Measurements from ENCODE around the gene PDLIM1.
"Not testable (repeated sequence)": the region's sequence is repeated elsewhere in the genome, so short reads cannot be mapped to it uniquely, and the experiment has no call there.

Gene PDLIM1

GRCh38 chr10:95221124-95221523 is 69.7 kb downstream of the PDLIM1 start:
- H3K27ac ChIP-seq = no peak overlapping the region
- H3K9me3 ChIP-seq (replicated peaks in 1 of 11) = peaks cover 0 to 17% (median 5%) of the 10 kb centered on the region in 11 experiments; a peak in 11 of 22 replicates
- no peak overlapping the region for H3K4me2 ChIP-seq
- H3K4me3 ChIP-seq = no peak overlapping the region
- H3K27me3 ChIP-seq = no peaks in the 10 kb centered on the region
- TF ChIP-seq Cebpa-rat (IDR thresholded peaks at IDR 0.05) = no peak
- no peaks in the 10 kb centered on the region for H3K36me3 ChIP-seq
- H3K4me1 ChIP-seq = no peaks in the 10 kb centered on the region
- no peaks in the 10 kb centered on the region for H4K20me1 ChIP-seq
- H3K9ac ChIP-seq = no peak overlapping the region

- no peak overlapping the region for H3K9ac ChIP-seq
- TF ChIP-seq Cebpa-rat (IDR thresholded peaks at IDR 0.05) = no peak
- H3K36me3 ChIP-seq = no peaks in the 10 kb centered on the region
- H3K27ac ChIP-seq = no peak overlapping the region
- H4K20me1 ChIP-seq = no peaks in the 10 kb centered on the region
- H3K4me3 ChIP-seq = no peak overlapping the region
- no peaks in the 10 kb centered on the region for H3K27me3 ChIP-seq
- peaks cover 0 to 17% (median 5%) of the 10 kb centered on the region in 11 experiments; a peak in 11 of 22 replicates for H3K9me3 ChIP-seq (replicated peaks in 1 of 11)
- no peak overlapping the region for H3K4me2 ChIP-seq
- no peaks in the 10 kb centered on the region for H3K4me1 ChIP-seq
These were observed 70.3 kb downstream of the PDLIM1 start for GRCh38 chr10:95220539-95220938.

GRCh38 chr10:95217476-95217875 is 73.3 kb downstream of the PDLIM1 start:
- no peaks in the 10 kb centered on the region for H3K27me3 ChIP-seq
- no peak overlapping the region for H3K4me2 ChIP-seq
- H3K4me3 ChIP-seq = no peak overlapping the region
- no peak for TF ChIP-seq Cebpa-rat (IDR thresholded peaks at IDR 0.05)
- no peak overlapping the region for H3K27ac ChIP-seq
- no peaks in the 10 kb centered on the region for H3K4me1 ChIP-seq
- peaks cover 0 to 17% (median 5%) of the 10 kb centered on the region in 11 experiments; a peak in 11 of 22 replicates for H3K9me3 ChIP-seq (replicated peaks in 1 of 11)
- H4K20me1 ChIP-seq = no peaks in the 10 kb centered on the region
- no peaks in the 10 kb centered on the region for H3K36me3 ChIP-seq
- H3K9ac ChIP-seq = no peak overlapping the region

GRCh38 chr10:95214793-95215192 is 76.0 kb downstream of the PDLIM1 start:
- no peaks in the 10 kb centered on the region for H3K27me3 ChIP-seq
- no peaks in the 10 kb centered on the region for H4K20me1 ChIP-seq
- no peak overlapping the region for H3K4me3 ChIP-seq
- H3K4me1 ChIP-seq = no peaks in the 10 kb centered on the region
- no peaks in the 10 kb centered on the region for H3K36me3 ChIP-seq
- 0 out of 22 replicates have a peak overlapping the region, but pooled peaks of 1 of the 11 experiments have one; percentile 4 for H3K4me2 ChIP-seq
- H3K27ac ChIP-seq = no peak overlapping the region
- no peak for TF ChIP-seq Cebpa-rat (IDR thresholded peaks at IDR 0.05)
- H3K9me3 ChIP-seq (replicated peaks in 1 of 11) = peaks cover 0 to 15% (median 5%) of the 10 kb centered on the region in 11 experiments; a peak in 11 of 22 replicates
- H3K9ac ChIP-seq = no peak overlapping the region

- Histone ChIP-seq H3K9me3 (replicated peaks in 1 of 11) (peaks cover 0 to 11% (median 5%) of the 10 kb centered on the region in 11 experiments; a peak in 10 of 22 replicates), H3K36me3 (no peaks in the 10 kb centered on the region), H3K9ac (no peak overlapping the region), H3K27me3 (no peaks in the 10 kb centered on the region), H3K4me1 (no peaks in the 10 kb centered on the region), H3K4me2 (no peak overlapping the region), H3K27ac (no peak overlapping the region), H3K4me3 (no peak overlapping the region), H4K20me1 (no peaks in the 10 kb centered on the region)
- no peak for TF ChIP-seq Cebpa-rat (IDR thresholded peaks at IDR 0.05)
These were observed 76.4 kb downstream of the PDLIM1 start for GRCh38 chr10:95214369-95214768.

GRCh38 chr10:95211606-95212279 is 79.1 kb downstream of the PDLIM1 start:
- Histone ChIP-seq H3K4me2 (no peak overlapping the region), H4K20me1 (no peaks in the 10 kb centered on the region), H3K27me3 (no peaks in the 10 kb centered on the region), H3K9ac (no peak overlapping the region), H3K4me3 (no peak overlapping the region), H3K36me3 (no peaks in the 10 kb centered on the region), H3K27ac (no peak overlapping the region), H3K4me1 (no peaks in the 10 kb centered on the region), H3K9me3 (replicated peaks in 1 of 11) (no peaks in the 10 kb centered on the region; a peak in 1 of 22 replicates)
- TF ChIP-seq Cebpa-rat (IDR thresholded peaks at IDR 0.05) = no peak

- H3K27ac ChIP-seq = no peak overlapping the region
- H3K9ac ChIP-seq = no peak overlapping the region
- no peak for TF ChIP-seq Cebpa-rat (IDR thresholded peaks at IDR 0.05)
These were observed 81.2 kb downstream of the PDLIM1 start for GRCh38 chr10:95209509-95210127.

GRCh38 chr10:95208702-95209391 is 82.0 kb downstream of the PDLIM1 start:
- no peak for TF ChIP-seq Cebpa-rat (IDR thresholded peaks at IDR 0.05)
- no peaks in the 10 kb centered on the region for H3K36me3 ChIP-seq
- H3K4me2 ChIP-seq = no peak overlapping the region
- H3K4me1 ChIP-seq = no peaks in the 10 kb centered on the region
- H4K20me1 ChIP-seq = no peaks in the 10 kb centered on the region
- no peak overlapping the region for H3K27ac ChIP-seq
- H3K9ac ChIP-seq = no peak overlapping the region
- no peak overlapping the region for H3K4me3 ChIP-seq
- no peaks in the 10 kb centered on the region for H3K27me3 ChIP-seq
- no peaks in the 10 kb centered on the region for H3K9me3 ChIP-seq (replicated peaks in 1 of 11)

More at GRCh38 chr10:95209509-95210127, 81.2 kb downstream of the PDLIM1 start:
- Histone ChIP-seq H3K4me1 (no peaks in the 10 kb centered on the region), H3K4me3 (no peak overlapping the region), H3K9me3 (replicated peaks in 1 of 11) (no peaks in the 10 kb centered on the region), H3K36me3 (no peaks in the 10 kb centered on the region), H3K4me2 (no peak overlapping the region), H3K27me3 (no peaks in the 10 kb centered on the region), H4K20me1 (no peaks in the 10 kb centered on the region)

GRCh38 chr10:95202865-95203264 is 87.9 kb downstream of the PDLIM1 start:
- H3K27me3 ChIP-seq; H3K9me3 ChIP-seq (replicated peaks in 1 of 11); H3K4me1 ChIP-seq; H4K20me1 ChIP-seq; H3K9ac ChIP-seq; H3K4me2 ChIP-seq; H3K36me3 ChIP-seq; H3K4me3 ChIP-seq; H3K27ac ChIP-seq: not testable (repeated sequence)

Measured in BLaER1 treated with 17β-estradiol and CSF1 and Interleukin-3, amounts not matched to agents 10 nM and 100 nM (cell line).